Measurements from ENCODE around the gene PRLH.

PRLH gene

GRCh38 chr2:237564526-237565131 lies 1.7 kb upstream of the PRLH start:
- Mint-ChIP-seq H3K36me3 (ENCODE audit: low read depth) (no peaks in the 10 kb centered on the region), H3K9me3 (no peaks in the 10 kb centered on the region), H3K4me1 (ENCODE audit: low read depth) (no peaks in the 10 kb centered on the region), H3K27me3 (peaks cover 5% of the 10 kb centered on the region), H3K4me3 (no peak overlapping the region), H3K27ac (no peak overlapping the region)
- intact Hi-C loops (cut with micrococcal nuclease) = no loop called here

- H3K4me1 Mint-ChIP-seq (ENCODE audit: low read depth) = no peaks in the 10 kb centered on the region
- no peak overlapping the region for H3K4me3 Mint-ChIP-seq
- H3K9me3 Mint-ChIP-seq = no peaks in the 10 kb centered on the region
- peaks cover 2% of the 10 kb centered on the region for H3K27me3 Mint-ChIP-seq
- H3K36me3 Mint-ChIP-seq (ENCODE audit: low read depth) = no peaks in the 10 kb centered on the region
- intact Hi-C loops (cut with micrococcal nuclease) = no loop called here
- H3K27ac Mint-ChIP-seq = no peak overlapping the region
Measured at GRCh38 chr2:237565974-237566373, 400 bp upstream of the PRLH start.

- no peaks in the 10 kb centered on the region for H3K36me3 Mint-ChIP-seq (ENCODE audit: low read depth)
- no peak overlapping the region for H3K27ac Mint-ChIP-seq
- H3K9me3 Mint-ChIP-seq = no peaks in the 10 kb centered on the region
- intact Hi-C loops (cut with micrococcal nuclease) = no loop called here
- H3K27me3 Mint-ChIP-seq = peaks cover 5% of the 10 kb centered on the region
- H3K4me3 Mint-ChIP-seq = no peak overlapping the region
- H3K4me1 Mint-ChIP-seq (ENCODE audit: low read depth) = peaks cover 8% of the 10 kb centered on the region
Measured at GRCh38 chr2:237567276-237568029, 1.1 kb downstream of the PRLH start.

GRCh38 chr2:237568121-237568660 lies 1.8 kb downstream of the PRLH start:
- Mint-ChIP-seq H3K27ac (no peak overlapping the region), H3K9me3 (no peaks in the 10 kb centered on the region), H3K36me3 (ENCODE audit: low read depth) (no peaks in the 10 kb centered on the region), H3K4me3 (no peak overlapping the region), H3K27me3 (peaks cover 5% of the 10 kb centered on the region), H3K4me1 (ENCODE audit: low read depth) (peaks cover 8% of the 10 kb centered on the region)
- intact Hi-C loops (cut with micrococcal nuclease) = no loop called here

GRCh38 chr2:237569041-237569440 lies 2.7 kb downstream of the PRLH start:
- H3K27ac Mint-ChIP-seq = no peak overlapping the region
- no peak overlapping the region for H3K4me3 Mint-ChIP-seq
- peaks cover 5% of the 10 kb centered on the region for H3K27me3 Mint-ChIP-seq

GRCh38 chr2:237569896-237570295 lies 3.5 kb downstream of the PRLH start:
- no peaks in the 10 kb centered on the region for H3K36me3 Mint-ChIP-seq (ENCODE audit: low read depth)
- intact Hi-C loops (cut with micrococcal nuclease) = loop anchor here (10.0 kb wide), 1 partner anchor 145 kb away; no protein-coding TSS in a partner anchor
- no peak overlapping the region for H3K27ac Mint-ChIP-seq
- H3K4me3 Mint-ChIP-seq = no peak overlapping the region
- peaks cover 8% of the 10 kb centered on the region for H3K4me1 Mint-ChIP-seq (ENCODE audit: low read depth)
- peaks cover 4% of the 10 kb centered on the region for H3K27me3 Mint-ChIP-seq
- no peaks in the 10 kb centered on the region for H3K9me3 Mint-ChIP-seq

More at GRCh38 chr2:237569041-237569440, 2.7 kb downstream of the PRLH start:
- Mint-ChIP-seq H3K4me1 (ENCODE audit: low read depth) (peaks cover 8% of the 10 kb centered on the region), H3K9me3 (no peaks in the 10 kb centered on the region), H3K36me3 (ENCODE audit: low read depth) (no peaks in the 10 kb centered on the region)
- intact Hi-C loops (cut with micrococcal nuclease) = no loop called here

- Mint-ChIP-seq H3K36me3 (ENCODE audit: low read depth) (no peaks in the 10 kb centered on the region), H3K27me3 (peaks cover 4% of the 10 kb centered on the region), H3K4me3 (no peak overlapping the region), H3K9me3 (no peaks in the 10 kb centered on the region), H3K27ac (no peak overlapping the region), H3K4me1 (ENCODE audit: low read depth) (peaks cover 8% of the 10 kb centered on the region)
- intact Hi-C loops (cut with micrococcal nuclease) = loop anchor here (10.0 kb wide), 1 partner anchor 146 kb away; no protein-coding TSS in a partner anchor
Measured at GRCh38 chr2:237570776-237571335, 4.5 kb downstream of the PRLH start.

- H3K27ac Mint-ChIP-seq = no peak overlapping the region
- H3K27me3 Mint-ChIP-seq = peaks cover 6% of the 10 kb centered on the region
- no peak overlapping the region for H3K4me3 Mint-ChIP-seq
- H3K9me3 Mint-ChIP-seq = no peaks in the 10 kb centered on the region
- peaks cover 8% of the 10 kb centered on the region for H3K4me1 Mint-ChIP-seq (ENCODE audit: low read depth)
- no peaks in the 10 kb centered on the region for H3K36me3 Mint-ChIP-seq (ENCODE audit: low read depth)
- intact Hi-C loops (cut with micrococcal nuclease) = loop anchor here (10.0 kb wide), 1 partner anchor 147 kb away; no protein-coding TSS in a partner anchor
Measured at GRCh38 chr2:237571551-237571950, 5.2 kb downstream of the PRLH start.

- H3K27me3 Mint-ChIP-seq = peaks cover 6% of the 10 kb centered on the region
- no peak overlapping the region for H3K27ac Mint-ChIP-seq
- no peaks in the 10 kb centered on the region for H3K9me3 Mint-ChIP-seq
- intact Hi-C loops (cut with micrococcal nuclease) = loop anchor here (1.0 to 10.0 kb wide), 2 partner anchors 60 to 147 kb away; no protein-coding TSS in a partner anchor
- H3K4me1 Mint-ChIP-seq (ENCODE audit: low read depth) = peaks cover 8% of the 10 kb centered on the region
- H3K36me3 Mint-ChIP-seq (ENCODE audit: low read depth) = no peaks in the 10 kb centered on the region
- no peak overlapping the region for H3K4me3 Mint-ChIP-seq
Measured at GRCh38 chr2:237572021-237572741, 5.8 kb downstream of the PRLH start.

GRCh38 chr2:237572742-237573101 lies 6.3 kb downstream of the PRLH start:
- H3K9me3 Mint-ChIP-seq = no peaks in the 10 kb centered on the region
- H3K4me3 Mint-ChIP-seq = no peak overlapping the region
- no peaks in the 10 kb centered on the region for H3K36me3 Mint-ChIP-seq (ENCODE audit: low read depth)
- peaks cover 6% of the 10 kb centered on the region for H3K27me3 Mint-ChIP-seq
- intact Hi-C loops (cut with micrococcal nuclease) = loop anchor here (1.0 to 10.0 kb wide), 2 partner anchors 60 to 148 kb away; no protein-coding TSS in a partner anchor
- peaks cover 8% of the 10 kb centered on the region for H3K4me1 Mint-ChIP-seq (ENCODE audit: low read depth)
- H3K27ac Mint-ChIP-seq = no peak overlapping the region

GRCh38 chr2:237573721-237574415 lies 7.5 kb downstream of the PRLH start:
- Mint-ChIP-seq H3K4me3 (no peak overlapping the region), H3K9me3 (no peaks in the 10 kb centered on the region), H3K27me3 (peaks cover 6% of the 10 kb centered on the region), H3K4me1 (ENCODE audit: low read depth) (peaks cover 8% of the 10 kb centered on the region), H3K36me3 (ENCODE audit: low read depth) (no peaks in the 10 kb centered on the region), H3K27ac (no peak overlapping the region)
- intact Hi-C loops (cut with micrococcal nuclease) = loop anchor here (10.0 kb wide), 1 partner anchor 149 kb away; no protein-coding TSS in a partner anchor

GRCh38 chr2:237574467-237574866 lies 8.1 kb downstream of the PRLH start:
- H3K4me1 Mint-ChIP-seq (ENCODE audit: low read depth) = peaks cover 8% of the 10 kb centered on the region
- no peaks in the 10 kb centered on the region for H3K9me3 Mint-ChIP-seq
- no peaks in the 10 kb centered on the region for H3K36me3 Mint-ChIP-seq (ENCODE audit: low read depth)
- no peak overlapping the region for H3K4me3 Mint-ChIP-seq
- peaks cover 6% of the 10 kb centered on the region for H3K27me3 Mint-ChIP-seq
- H3K27ac Mint-ChIP-seq = no peak overlapping the region
- intact Hi-C loops (cut with micrococcal nuclease) = loop anchor here (10.0 kb wide), 1 partner anchor 150 kb away; no protein-coding TSS in a partner anchor

Measured in dendritic cell treated with granulocyte-macrophage colony-stimulating factor and Interleukin-4, amounts not matched to agents 40 ng/mL and 50 ng/mL, for 4 days (primary cell).